Stimulated activated CD8-positive, alpha-beta memory T cell treated with anti-CD3 and anti-CD28 coated beads, Interleukin-15, amount 100 ng/mL, for 1 hour (primary cell): ENCODE measurements around the gene MAN1A1.

Source experiments
- DNase-seq: peaks from one replicate; pipeline ENCODE4 v3.0.0-alpha.2; 2020; ENCODE audit warnings: low read depth

MAN1A1 gene

DNA sequence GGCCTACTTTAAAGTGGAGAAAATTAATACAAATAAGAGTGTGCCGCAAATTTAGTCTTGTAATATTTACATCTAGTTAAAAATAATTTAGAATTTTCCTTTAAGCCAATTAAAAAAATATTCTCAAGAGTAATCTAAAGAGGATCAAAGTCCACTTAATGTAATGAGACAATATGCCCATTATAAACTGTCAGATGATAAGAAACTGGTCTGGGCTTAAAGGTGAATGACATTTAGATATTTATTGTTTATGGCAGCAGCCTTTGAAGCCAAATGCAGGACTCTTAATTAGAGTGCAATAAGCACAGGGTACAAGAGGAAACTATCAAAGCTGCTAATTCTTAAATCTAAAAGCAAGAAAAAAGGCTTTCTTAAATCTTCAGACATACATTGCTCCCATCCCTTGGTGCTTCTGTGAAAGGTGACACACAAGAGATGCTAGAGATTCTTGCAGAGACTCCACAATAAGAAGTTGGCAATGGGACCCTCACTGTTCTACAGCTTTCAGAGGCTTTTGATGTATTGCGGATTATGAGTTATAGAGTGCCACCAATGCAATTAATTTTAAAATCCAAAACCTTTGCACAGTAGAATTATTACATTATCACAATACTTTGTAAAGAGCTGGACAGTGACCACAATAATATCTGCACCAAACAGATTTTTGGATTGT is 116.1 kb downstream of the MAN1A1 start:
- DNase-seq = no peak

- DNase-seq = no peak
Measured at GRCh38 chr6:119231394-119231793, 118.2 kb downstream of the MAN1A1 start.

DNA sequence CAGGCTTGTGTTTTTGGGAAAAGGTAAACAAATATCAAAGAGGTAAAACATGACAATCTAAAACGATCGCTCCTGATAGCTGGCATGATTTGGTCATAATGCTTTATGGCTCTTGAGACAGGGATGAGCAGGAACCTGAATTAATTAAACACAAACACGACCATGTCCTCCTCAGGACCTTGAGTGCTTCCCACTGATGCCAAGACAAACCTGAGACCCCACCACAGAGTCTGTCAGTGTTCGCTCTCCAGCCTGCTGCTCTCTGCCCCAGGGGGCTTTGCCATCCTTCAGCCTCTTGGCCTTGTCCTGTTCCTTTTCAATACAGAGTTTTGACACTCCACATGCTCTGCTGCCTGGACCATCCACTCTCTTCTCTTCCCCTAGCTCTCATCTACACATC is 119.4 kb downstream of the MAN1A1 start:
- no peak for DNase-seq

- DNase-seq = no peak
Measured at GRCh38 chr6:119227377-119227776, 122.2 kb downstream of the MAN1A1 start.

GRCh38 chr6:119226089-119226488 is 123.5 kb downstream of the MAN1A1 start:
- DNase-seq = no peak

- no peak for DNase-seq
Measured at GRCh38 chr6:119224095-119224701, 125.4 kb downstream of the MAN1A1 start.

DNA sequence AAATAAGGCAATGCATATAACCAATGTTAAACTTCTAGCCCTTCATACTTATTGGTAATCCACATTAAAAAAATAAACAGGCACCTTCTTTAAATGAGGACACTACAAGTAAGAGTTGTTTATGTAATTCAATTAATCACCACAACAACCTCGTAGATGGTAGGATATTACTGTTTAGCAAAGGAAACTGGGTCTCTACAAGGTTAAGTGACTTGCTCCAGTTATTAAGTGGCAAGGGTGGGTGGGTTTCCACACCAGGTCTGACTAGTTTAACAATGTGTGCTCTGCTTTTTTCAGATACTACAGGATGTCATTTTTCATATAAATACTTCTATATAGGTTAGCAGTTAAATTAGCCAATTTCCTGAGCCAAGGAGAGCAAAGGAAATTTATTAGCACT is 129.1 kb downstream of the MAN1A1 start:
- no peak for DNase-seq

- no peak for DNase-seq
Measured at GRCh38 chr6:119218548-119218947, 131.0 kb downstream of the MAN1A1 start.

- no peak for DNase-seq
Measured at GRCh38 chr6:119215885-119216590, 133.5 kb downstream of the MAN1A1 start.

- DNase-seq = no peak
Measured at GRCh38 chr6:119215309-119215708, 134.3 kb downstream of the MAN1A1 start.

GRCh38 chr6:119210596-119210995 is 139.0 kb downstream of the MAN1A1 start:
- DNase-seq = no peak

GRCh38 chr6:119209452-119210205 is 139.9 kb downstream of the MAN1A1 start:
- no peak for DNase-seq

- DNase-seq = no peak
Measured at GRCh38 chr6:119207971-119208725, 141.4 kb downstream of the MAN1A1 start.

GRCh38 chr6:119207327-119207726 is 142.2 kb downstream of the MAN1A1 start:
- DNase-seq = no peak

- DNase-seq = no peak
Measured at GRCh38 chr6:119205911-119206618, 143.5 kb downstream of the MAN1A1 start.

GRCh38 chr6:119204719-119205118 is 144.8 kb downstream of the MAN1A1 start:
- DNase-seq = no peak

- no peak for DNase-seq
Measured at GRCh38 chr6:119201480-119201879, 148.1 kb downstream of the MAN1A1 start.

GRCh38 chr6:119200512-119201175 is 148.9 kb downstream of the MAN1A1 start:
- DNase-seq = no peak

DNA sequence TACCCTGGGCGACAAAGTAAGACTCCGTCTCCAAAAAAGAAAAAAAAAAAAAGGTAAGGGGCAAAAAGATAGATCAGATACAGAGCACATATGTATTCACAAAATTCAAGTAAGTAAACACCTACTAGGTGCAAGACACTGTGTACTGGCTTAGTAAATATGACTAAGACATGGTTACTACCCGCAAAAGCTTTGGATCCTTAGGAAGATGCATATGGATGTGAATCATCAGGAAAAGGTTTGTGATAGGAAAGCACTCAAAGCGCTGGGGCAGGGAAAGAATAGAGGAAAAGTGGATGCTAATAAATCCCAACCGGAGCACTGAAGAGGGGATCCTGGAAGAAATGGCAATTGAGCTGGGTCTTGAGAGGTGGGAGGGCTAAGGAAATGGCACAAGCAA is 152.3 kb downstream of the MAN1A1 start:
- DNase-seq = no peak

GRCh38 chr6:119196715-119197114 is 152.8 kb downstream of the MAN1A1 start:
- DNase-seq = no peak

DNA sequence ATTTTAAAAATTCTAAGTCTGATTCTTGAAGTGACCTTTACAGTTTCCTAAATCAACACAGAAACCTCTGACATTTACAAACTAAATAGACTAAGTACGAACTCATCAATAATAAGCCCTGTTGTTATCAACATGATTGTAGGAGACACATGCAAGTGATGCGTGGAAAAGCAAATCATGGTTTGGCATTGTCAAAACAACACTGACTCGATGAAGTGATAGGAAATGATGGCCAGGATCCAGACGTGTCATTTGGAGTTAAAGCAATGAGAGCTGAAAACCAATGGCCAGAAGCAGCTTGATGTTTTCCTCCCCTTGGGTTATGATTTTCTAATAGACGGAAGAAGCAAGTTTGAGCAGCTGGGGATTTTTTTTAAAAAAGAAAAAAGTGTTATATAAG is 153.7 kb downstream of the MAN1A1 start:
- no peak for DNase-seq
